Activated CD4-positive, alpha-beta T cell treated with anti-CD3 and anti-CD28 coated beads for 1 hour (primary cell): ENCODE measurements around the gene GCSH.
A peak's percentile ranks its signal among the peaks of the same experiment; 100 is the strongest.
"Not testable (repeated sequence)": the region's sequence is repeated elsewhere in the genome, so short reads cannot be mapped to it uniquely, and the experiment has no call there.

Experiments used
- DNase-seq: peaks from one replicate; pipeline ENCODE4 v3.0.0-alpha.2; 2020

The GCSH gene

DNA sequence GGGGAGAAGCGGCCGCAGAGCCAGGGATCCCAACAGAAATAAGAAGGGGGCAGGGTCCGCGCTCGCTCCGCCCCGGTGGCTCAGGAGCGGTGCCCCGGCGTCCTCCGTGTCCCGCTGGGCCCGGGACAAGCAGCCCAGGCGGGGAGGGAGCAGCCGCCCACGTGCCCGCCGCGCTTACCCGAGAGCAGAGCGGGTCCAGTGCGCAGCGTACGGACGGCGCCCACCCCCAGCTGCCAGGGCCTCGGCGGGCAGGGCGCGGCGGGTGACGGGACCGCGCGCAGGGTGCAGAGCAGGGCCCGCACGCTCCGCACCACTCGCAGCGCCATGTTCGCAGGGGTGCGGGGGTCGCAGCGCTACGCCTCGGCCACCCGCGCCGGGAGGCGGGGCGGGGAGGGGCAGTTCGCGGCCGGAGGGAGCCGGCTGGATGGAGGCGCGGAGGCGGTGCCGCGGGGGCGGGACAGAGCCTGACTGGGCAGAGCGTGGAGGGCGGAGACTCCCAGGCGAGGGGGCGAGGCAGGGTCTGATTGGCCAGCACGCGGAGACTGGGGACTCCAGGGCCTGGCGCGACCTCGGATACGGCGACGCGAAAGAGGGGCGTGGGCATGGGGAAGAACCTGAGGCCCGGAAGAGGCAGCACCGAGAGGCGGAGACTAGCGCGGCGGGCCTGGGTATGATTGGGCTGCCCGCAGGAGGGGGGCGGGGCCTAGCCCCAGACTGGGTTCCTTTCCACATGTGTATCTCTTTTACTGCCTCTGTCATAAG lies at the start of gene GCSH:
GCSH (minus strand) TSS at position 443 of the 762 bp plus-strand sequence; CDS start at position 326, 117 bp downstream.
- peak; percentile 95 for DNase-seq

DNA sequence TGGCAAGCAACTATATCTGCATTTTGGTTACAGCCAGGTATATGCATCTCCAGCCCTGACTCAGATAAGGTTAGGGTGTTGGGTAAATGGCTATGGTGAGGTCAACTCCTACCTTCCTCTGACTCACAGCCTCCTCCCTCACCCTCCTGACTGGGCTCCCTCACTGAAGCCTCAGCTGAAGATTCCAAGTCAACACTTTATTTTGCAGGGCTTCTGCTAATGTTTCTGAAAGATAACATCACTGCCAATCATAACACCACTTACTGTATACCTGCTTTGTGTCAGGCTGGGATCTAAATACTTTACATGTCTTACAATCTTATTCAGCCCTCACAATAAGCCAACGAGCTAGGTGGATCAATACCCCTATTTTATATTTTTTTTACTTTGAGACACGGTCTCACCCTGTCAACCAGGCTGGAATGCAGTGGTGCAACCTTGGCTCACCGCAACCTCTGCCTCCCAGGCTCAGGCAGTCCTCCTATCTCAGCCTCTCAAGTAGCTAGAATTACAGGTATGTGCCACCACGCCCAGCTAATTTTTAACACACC lies 47.8 kb upstream of the GCSH start:
- no peak for DNase-seq

DNA sequence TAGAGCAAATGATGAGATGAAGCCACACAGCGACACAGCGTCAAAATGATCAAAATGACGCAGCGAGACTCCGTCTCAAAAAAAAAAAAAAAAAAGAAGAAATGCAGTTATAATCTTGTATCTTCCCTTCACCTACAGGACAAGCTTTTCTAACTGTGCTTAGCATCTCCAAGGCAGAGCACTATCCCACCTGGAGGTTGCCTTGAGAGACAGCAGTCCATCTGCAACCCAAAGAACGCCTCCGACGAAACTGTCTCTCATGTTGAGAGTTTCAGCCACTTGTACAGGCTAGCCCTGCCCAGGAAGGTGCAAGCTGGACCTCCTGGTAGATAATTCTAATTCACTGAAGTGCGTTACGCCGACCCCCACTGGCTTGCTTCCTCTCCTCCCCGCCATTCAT lies 46.7 kb upstream of the GCSH start:
- no peak for DNase-seq

DNA sequence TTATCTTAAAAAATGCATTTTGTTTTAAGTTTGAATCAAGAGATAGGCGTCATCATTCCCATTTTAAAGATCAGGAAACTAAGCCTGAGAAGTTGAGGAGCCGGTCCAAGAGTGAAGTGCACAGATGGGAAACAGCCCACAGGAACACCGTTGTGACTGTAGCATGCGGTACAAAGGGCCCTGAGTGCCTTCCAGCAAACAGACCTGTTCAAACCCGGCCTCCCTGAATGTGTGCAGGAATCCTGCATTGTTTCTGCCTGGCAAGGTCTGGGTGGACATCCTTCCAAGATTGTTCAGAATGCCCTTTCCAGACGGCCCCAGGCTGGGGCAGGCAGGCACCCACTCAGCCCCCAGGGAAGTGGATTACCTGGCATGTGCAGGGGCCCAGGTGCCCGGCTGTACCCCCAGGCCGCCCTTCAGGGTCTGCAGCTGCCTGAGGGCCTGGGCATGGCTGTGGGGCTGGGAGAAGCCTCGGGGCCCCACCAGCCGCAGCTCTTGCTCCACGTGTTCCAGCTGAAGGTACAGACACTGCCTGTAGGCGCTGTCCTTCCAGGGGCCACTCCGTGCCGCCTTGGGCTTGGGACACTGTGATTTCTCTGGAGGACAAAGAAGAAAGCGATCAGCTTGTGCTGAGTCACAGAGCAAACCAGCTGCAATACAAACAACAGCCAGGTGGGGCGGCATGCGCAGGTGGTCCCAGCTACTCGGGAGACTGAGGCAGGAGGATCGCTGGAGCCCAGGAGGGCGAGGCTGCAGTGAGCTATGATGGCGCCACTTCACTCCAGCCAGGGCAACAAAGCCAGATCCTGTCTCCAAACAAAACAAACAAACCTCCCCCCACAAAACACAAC lies 45.0 kb upstream of the GCSH start:
- no peak for DNase-seq

DNA sequence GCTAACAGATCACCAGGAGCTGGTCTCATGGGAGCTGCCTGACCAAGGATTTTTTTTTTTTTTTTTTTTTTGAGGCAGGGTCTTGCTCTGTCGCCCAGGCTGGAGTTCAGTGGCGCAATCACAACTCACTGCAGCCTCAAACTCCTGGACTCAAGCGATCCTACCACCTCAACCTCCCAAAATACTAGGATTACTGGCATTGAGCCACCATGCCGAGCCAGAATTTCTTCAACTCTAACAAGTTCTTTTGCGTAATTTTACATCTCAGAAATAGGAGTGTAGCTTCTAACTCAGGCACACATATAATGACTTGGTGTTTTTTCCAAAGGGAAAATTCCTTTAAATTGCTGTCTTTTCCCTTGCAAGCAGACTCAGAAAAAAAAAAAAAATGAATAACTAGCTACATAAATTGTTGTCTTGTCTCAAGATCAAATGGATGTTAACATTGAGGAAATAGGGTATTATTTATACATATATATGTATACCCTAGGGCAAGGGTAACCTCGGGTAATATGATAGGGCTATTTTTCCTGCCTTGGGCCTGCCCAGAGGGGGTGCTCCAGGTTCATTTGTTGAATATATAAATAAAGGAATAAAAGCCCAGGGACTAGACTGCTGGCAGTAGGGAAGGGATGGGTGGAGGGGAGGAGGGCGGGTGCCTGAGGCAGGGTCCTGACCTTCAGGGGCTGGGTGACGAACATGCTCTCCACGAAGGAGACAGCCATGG lies 42.8 kb upstream of the GCSH start:
- no peak for DNase-seq

DNA sequence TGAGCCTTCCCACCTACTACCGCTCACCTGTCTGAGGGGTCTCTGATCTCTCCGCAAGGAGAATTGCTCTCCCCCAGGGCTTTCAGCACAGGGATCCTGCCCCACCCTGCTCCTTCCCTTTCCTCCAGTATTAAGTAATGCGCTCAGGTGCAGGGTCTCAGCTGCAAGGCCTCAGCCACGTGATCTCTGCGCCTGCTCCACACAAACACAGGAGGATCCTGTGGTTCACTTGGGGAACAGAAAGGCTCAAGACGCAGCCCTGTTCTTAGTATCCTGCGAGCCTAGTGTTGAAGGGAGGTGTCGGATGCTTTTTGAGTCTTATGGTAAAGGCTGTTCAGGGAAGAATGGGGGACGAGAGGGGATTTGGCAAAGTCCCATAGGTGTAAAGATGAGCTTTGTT lies 41.6 kb upstream of the GCSH start:
- no peak for DNase-seq

DNA sequence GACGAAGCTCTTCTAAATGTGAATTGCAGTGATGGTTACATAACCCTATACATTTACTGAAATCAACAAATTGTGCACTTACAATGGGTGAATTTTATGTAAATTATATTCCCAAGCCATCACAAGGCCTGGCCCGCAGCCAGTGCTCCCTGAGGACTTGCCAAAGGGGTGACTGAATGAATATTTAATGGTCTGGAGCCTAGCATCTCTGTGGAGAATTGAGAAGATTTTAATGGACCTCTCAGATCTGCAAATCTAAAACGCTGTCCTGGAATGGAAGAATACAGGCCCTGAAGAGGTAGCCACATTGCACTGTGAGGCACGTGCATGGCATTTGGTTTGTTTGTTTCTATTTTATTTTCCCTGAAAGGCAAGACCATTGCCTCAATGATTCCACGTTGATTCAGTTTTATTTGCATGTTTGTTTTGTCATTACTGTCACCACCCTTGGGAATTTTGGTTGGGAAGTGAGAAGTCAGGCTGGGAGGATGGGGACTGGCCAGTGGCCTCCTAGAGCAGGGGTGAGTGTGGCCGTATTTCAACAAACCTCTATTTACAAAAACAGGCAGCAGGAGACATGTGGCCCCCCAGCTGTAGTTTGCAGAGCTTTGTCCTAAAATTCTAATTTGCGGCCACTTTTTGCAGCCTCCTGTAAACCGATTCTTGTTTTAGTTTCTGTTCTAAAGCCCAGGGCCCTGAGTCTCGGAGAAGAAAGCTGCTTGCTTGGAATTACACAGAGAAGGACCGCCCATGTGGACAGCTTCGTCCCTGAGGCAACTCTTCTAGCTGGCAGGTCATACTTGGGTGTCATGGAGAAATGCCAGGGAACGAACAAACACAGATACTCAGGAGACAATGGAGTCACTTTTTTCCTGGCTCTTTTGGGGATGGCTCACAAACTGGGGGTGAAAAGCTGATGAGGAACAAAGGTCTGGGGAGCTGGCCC lies 40.5 kb upstream of the GCSH start:
- no peak for DNase-seq

DNA sequence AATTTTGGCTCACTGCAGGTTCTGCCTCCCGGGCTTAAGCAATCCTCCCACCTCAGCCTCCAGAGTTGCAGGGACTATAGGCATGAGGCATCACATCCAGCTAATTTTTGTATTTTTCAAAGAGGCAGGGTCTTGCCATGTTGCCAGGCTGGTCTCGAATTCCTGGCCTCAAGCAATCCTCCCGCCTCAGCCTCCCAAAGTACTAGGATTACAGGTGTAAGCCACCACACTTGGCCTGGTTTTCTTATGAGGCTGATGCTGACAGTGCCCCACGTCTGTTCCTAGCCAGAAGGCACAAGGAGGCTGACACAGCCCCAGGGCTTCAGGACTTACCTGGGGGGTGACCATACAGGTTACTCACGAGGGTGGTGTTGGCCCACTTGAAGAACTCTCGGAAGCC lies 33.9 kb upstream of the GCSH start:
- no peak for DNase-seq

DNA sequence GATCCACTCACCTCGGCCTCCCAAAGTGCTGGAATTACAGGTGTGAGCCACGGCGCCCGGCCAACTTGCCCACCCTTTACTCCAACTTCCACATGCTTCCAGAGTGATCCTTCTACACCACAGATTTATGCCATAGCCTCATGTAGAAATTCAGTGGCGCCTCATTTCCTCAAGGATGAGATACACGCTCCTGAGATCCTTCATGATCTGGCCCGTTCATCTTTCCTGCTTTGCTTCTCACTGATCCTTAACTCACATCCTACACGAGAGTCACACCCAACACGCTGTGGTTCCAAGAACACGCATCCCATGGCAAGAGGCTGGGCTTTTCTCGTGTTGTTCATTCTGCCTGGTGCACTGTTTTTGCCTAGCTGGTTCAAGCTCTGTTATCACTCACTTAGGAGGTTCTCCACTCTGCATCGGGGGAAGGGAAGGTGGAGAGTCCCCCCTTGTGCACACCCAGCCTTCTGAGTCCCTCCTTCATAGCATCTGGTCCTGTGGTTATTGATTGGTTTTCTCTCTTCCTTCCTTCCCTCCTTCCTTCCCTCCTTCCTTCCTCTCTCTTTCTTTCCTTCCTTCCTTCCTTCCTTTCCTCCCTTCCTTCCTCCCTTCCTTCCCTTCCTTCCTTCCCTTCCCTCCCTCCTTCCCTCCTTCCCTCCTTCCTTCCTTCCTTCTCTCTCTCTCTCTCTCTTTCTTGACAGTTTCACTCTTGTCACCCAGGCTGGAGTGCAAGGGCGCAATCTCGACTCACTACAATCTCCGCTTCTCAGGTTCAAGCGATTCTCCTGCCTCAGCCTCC lies 32.7 kb upstream of the GCSH start:
- DNase-seq, result no peak

DNA sequence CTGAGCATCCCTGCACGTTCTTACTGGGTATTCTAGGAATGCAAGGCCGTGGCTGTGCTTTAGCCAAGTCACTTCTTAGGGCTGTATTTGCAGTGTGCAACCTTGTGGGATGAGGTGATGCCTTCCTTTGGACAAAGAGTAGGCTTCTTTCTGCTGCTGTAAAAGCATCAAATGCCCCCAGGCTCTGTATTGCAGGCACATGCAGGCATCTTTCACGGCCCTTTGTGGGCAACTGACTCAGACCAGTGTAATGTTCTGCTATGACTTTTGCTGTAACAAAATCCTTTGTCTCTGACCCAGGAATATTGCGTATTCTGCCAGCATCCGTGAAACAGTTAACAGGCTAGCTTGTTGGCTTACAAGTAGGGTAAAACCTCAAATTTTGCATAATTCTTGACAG lies 30.9 kb upstream of the GCSH start:
- DNase-seq, result no peak

DNA sequence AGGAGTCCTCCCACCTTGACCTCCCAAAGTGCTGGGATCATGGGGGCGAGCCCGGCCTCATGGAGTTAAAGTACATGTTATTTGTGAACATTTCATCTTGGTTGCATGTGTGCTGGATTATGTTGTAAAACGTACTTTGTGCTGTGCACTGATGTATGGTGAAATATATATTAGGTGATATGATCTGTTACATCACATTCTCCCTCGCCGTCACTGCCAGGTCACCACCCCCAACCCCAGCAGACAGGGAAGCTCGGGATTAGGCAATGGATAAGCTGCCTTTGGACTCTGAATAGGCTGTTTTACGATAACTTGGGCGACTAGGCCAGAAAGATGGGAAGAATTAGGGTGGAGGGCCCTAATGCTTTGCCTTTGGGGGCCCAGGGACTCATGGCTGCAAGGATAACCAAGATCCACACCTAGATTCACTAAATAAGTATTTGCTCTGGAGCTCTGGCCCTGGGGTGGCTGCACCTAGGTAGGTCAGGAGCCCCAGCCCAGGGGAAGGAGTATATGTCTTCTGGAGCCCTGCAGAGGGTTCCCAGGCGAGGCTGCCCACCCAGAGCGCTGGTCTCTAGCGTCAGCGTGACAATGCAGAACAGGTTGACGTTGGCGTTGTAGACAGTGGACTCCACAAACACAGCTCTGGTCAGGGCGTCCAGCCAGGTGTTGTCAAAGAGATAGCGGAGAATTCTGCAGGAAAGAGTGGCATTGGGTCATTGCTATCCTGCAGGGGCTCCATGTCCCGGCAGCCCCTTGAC lies 27.1 kb upstream of the GCSH start:
- no peak for DNase-seq

DNA sequence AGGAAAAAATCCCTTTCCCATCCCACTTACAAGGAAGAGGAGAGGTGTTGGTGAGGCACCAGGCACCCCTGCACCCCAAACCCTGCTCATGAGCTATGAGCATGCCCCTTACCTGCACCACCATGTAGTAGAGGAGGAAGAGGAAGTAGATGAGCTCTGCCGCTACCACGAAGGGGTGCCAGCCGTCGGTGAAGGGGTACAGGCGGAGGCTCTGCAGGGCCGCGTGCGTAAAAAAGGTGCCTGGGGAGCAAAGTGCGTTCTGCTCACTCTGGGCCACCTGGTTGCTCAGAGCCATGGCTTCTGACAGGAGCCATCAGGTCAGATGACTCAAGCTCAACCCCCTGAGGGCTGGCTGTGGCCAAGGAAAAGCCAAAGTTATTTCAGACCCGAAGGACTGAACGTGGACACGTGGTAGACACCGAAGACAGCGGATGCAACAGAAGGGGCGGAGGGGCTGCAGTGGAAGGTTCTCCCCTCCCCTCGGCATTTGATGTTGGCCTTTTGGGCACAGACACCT lies 25.3 kb upstream of the GCSH start:
- no peak for DNase-seq

DNA sequence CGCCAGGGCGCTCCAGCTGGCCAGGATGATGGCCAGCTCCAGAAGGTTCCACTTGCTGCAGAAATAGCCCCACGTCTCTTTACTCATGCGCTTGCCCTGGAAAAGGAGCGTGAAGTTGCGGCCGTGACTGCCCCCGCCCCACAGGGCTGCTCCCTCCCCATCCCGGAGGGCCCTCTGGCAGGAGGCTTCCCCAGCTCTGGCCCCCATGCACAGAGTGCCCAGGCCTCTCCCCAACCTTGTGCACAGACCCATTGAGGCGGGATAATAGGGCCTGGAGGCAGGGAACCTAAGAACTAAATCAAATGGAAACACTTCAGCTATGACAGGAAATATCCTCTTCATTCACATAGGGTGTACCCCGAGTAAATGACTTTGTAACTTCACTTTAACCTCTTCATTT lies 21.2 kb upstream of the GCSH start:
- DNase-seq, result no peak

DNA sequence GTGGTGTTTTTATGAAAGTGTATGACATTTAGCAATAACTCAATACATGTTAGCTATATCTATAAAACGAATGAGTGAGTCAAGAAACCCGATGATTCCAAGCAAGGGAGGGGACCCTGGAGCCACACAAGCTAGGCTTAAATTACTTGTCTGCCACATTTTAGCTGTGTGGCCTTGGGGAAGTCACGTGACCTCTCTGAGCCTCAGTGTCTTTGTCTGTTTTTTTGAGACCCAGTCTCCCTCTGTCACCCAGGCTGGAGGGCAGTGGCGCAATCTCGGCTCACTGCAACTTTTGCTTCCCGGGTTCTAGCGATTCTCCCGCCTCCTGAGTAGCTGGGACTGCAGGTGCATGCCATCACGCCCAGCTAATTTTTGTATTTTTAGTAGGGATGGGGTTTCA lies 20.1 kb upstream of the GCSH start:
- DNase-seq, result no peak

DNA sequence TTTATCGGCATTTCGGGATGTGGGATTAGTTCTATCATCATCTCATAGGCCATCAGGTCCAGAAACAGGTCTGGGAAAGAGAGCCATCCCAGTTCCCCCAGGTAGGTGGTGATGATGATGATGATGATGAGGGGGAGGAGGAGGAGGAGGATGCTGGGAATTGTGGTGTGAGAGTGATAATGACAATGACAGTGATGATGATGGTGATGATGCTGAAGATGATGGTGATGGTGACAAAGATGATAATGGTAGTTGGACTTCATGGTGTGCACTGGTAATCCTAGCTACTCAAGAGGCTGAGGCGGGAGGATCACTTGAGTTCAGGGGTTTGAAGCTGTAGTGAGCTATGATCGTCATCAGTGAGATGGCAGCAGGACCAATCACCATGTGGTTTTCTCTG lies 16.3 kb upstream of the GCSH start:
- no peak for DNase-seq

DNA sequence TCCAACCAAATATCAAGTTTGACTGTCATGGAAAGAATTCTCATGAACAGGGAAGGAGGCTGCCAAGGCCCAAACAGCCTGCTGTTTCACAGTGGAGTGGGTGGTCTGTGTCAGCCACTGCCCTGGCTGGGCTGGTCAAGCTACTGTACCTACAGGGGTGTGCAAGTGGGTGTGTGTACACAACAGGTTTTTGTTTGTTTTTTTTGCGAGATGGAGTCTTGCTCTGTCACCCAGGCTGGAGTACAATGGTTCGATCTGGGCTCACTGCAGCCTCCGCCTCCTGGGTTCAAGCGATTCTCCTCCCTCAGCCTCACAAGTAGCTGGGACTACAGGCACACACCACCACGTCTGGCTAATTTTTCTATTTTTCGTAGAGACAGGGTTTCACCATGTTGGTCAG lies 13.1 kb upstream of the GCSH start:
- DNase-seq, result not testable (repeated sequence)

DNA sequence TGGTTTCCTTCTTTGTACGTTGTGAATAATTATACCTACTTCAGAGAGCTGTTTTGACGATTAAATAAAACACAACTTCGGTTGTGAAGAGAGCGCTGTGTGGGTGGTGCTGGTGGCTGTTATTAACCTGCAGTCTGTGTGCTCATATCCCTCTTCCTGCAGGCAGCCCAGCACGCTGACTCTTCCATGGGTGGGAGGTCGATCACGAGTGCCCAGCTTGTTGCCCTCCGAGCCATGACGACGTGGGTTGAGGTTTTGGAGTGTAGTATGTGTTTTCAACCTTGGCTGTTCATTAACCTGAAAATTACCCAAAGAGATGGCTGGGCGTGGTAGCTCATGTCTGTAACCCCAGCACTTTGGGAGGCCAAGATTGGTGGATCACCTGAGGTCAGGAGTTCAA lies 11.3 kb upstream of the GCSH start:
- no peak for DNase-seq

DNA sequence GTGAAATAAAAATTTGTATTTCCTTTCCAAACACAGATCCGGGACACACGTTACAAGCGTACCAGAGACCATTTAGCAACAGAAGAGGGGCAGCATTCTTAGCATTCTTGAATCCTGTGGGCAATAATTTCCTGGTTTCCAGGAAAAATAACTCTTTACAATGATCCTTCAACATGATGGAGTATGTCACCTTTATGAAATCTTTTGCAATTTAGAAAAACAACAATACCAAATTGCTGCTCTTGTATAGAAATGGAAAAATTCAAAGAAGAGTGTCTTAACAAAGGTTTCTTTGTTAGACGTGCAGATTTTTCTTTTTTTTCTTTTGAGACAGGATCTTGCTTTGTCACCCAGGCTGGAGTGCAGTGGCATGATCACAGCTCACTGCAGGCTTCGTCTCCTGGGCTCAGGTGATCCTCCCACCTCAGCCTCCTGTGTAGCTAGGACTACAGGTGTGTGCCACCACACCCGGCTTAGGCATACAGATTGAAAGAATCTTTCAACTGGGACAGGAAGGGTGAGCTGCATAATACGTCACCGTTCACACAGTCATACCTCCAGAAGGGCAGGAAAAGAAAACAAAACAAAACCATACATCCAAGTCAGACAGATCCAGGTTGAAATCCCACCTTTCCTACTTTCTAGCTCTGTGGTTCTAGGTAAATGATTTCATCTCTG lies 10.8 kb upstream of the GCSH start:
- DNase-seq, result no peak

DNA sequence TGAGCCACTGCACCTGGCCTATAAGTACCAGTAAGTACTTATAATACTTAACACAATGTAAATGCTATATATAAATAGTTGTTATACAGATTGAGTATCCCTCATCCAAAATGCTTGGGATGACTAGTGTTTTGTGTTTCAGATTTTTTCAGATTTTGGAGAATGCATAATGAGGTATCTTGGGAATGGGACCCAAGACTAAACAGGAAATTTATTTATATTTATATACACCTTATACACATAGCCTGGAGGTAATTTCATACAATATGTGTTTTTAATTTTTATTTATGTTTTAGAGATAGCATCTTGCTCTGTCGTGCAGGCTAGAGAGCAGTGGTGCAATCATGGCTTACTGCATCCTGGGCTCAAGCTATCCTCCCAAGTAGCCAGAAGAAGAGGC lies 9.8 kb upstream of the GCSH start:
- no peak for DNase-seq

DNA sequence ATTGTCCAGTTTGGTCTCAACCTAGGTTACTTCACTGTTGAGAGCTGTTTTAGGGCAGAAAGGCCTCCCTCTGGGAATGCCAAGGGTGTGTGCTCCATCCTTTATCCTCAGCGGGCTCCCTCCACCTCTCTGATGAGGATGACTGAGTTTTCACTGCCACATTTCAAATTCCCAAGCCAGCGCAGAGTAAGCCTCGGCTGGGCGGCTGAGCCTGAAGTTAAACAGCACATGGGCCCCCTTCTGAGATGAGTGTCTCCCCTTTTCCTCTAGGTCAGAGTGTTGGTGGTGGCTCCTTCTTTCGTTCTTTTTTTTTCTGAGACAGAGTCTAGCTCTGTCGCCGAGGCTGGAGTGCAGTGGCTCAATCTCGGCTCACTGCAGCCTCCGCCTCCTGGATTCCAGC lies 5.5 kb upstream of the GCSH start:
- no peak for DNase-seq
